ENCODE data around the gene ZNF576.
"Not testable (repeated sequence)": the region's sequence is repeated elsewhere in the genome, so short reads cannot be mapped to it uniquely, and the experiment has no call there.

DNA sequence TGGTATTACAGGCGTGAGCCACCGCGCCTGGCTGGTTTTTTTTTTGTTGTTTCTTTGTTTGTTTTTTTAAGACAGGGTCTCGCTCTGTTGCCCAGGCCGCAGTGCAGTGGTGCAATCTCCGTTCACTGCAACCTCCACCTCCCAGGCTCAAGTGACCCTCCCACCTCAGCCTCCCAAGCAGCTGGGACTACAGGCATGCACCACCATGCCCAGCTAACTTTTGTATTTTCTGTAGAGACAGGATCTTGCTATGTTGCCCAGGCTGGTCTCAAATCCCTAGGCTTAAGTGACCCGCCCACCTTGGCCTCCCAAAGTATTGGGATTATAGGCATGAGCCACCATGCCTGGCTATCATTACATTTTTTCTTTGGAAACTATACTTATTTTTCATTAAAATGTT lies 53.9 kb downstream of the ZNF576 start:
- TF ChIP-seq, protein P1, sequence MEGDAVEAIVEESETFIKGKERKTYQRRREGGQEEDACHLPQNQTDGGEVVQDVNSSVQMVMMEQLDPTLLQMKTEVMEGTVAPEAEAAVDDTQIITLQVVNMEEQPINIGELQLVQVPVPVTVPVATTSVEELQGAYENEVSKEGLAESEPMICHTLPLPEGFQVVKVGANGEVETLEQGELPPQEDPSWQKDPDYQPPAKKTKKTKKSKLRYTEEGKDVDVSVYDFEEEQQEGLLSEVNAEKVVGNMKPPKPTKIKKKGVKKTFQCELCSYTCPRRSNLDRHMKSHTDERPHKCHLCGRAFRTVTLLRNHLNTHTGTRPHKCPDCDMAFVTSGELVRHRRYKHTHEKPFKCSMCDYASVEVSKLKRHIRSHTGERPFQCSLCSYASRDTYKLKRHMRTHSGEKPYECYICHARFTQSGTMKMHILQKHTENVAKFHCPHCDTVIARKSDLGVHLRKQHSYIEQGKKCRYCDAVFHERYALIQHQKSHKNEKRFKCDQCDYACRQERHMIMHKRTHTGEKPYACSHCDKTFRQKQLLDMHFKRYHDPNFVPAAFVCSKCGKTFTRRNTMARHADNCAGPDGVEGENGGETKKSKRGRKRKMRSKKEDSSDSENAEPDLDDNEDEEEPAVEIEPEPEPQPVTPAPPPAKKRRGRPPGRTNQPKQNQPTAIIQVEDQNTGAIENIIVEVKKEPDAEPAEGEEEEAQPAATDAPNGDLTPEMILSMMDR (IDR thresholded peaks at IDR 0.05; ENCODE audit: insufficient read depth, low read length, poor library complexity, severe bottlenecking): not testable (repeated sequence)
- TF ChIP-seq EZH2phosphoT487 (conservative IDR thresholded peaks at IDR 0.05; ENCODE audit: low read length): not testable (repeated sequence)

Measured in SU-DHL-6 (cell line).